Naive thymus-derived CD8-positive, alpha-beta T cell (primary cell): Measurements from ENCODE around the gene HOXB5. TPM values are rescaled to one million over a fixed set of nuclear protein-coding genes. Genes with fewer than 3 reads are reported as not detected.
A peak's percentile ranks its signal among the peaks of the same experiment; 100 is the strongest.

Experiments
- ATAC-seq, 2 donors: fragments of 150-1000 bp; cut with Tn5 transposase in 1 of 2; sonication (Bioruptor Pico), chemical (Tn5 transposase) in 1 of 2; 1 replicate in 1 of 2; 2 replicates in 1 of 2; pipeline ENCODE4 v1.10.0; 2021; ENCODE audit warnings: mild to moderate bottlenecking in 2 of 2, moderate library complexity in 2 of 2
- POLR2A ChIA-PET: fragments of 350-600 bp; sonication (Branson Sonifier 250); formaldehyde crosslinking; loops from one replicate; lab custom pipeline; 2021; ENCODE audit warnings: antibody characterized with exemption; lab: Charles Lee
- DNase-seq, 10 donors: peaks; one replicate each; pipeline versions ENCODE4 v3.0.0 to v3.0.0-alpha.2; 2020 to 2022
- H3K27ac Mint-ChIP-seq, 10 donors: one replicate each; pipeline ENCODE4 v1.8.0; 2020 to 2022; ENCODE audit warnings: mild to moderate bottlenecking in 10 of 10, mixed read lengths in 10 of 10, moderate library complexity in 4 of 10, inconsistent platforms in 1 of 10
- H3K27me3 Mint-ChIP-seq, 5 donors: one replicate each; pipeline ENCODE4 v1.8.0; 2021 to 2022; ENCODE audit warnings: mixed read lengths in 5 of 5
- H3K36me3 Mint-ChIP-seq, 3 donors: one replicate each; pipeline ENCODE4 v1.8.0; 2020 to 2022; ENCODE audit warnings: mixed read lengths in 3 of 3, mild to moderate bottlenecking in 2 of 3, inconsistent platforms in 1 of 3
- H3K4me1 Mint-ChIP-seq, 4 donors: one replicate each; pipeline ENCODE4 v1.8.0; 2021 to 2022; ENCODE audit warnings: mixed read lengths in 4 of 4
- H3K4me3 Mint-ChIP-seq, 10 donors: one replicate each; pipeline ENCODE4 v1.8.0; 2020 to 2022; ENCODE audit warnings: mild to moderate bottlenecking in 10 of 10, mixed read lengths in 10 of 10, moderate library complexity in 6 of 10, inconsistent platforms in 1 of 10
- H3K9me3 Mint-ChIP-seq, 9 donors: one replicate each; pipeline ENCODE4 v1.8.0; 2020 to 2022; ENCODE audit warnings: mixed read lengths in 9 of 9, mild to moderate bottlenecking in 3 of 9, inconsistent platforms in 1 of 9, moderate library complexity in 1 of 9
- polyA plus RNA-seq, 3 donors: library from polyadenylated mRNA; unstranded; fragments of 300-500 nt; fragmentation: Illumina TruSeq; gene quantifications; one replicate each; pipeline ENCODE4 v1.2.3, GENCODE V29; 2021
- total RNA-seq, 8 experiments: library from RNA in 2 of 8; stranded (reverse) in 2 of 8; gene quantifications; one replicate each; pipeline ENCODE4 v1.2.3 and lab custom pipeline; 2021 to 2026

The HOXB5 gene
- total and polyA plus RNA-seq, 5 experiments from 2014 or later: not detected

DNA sequence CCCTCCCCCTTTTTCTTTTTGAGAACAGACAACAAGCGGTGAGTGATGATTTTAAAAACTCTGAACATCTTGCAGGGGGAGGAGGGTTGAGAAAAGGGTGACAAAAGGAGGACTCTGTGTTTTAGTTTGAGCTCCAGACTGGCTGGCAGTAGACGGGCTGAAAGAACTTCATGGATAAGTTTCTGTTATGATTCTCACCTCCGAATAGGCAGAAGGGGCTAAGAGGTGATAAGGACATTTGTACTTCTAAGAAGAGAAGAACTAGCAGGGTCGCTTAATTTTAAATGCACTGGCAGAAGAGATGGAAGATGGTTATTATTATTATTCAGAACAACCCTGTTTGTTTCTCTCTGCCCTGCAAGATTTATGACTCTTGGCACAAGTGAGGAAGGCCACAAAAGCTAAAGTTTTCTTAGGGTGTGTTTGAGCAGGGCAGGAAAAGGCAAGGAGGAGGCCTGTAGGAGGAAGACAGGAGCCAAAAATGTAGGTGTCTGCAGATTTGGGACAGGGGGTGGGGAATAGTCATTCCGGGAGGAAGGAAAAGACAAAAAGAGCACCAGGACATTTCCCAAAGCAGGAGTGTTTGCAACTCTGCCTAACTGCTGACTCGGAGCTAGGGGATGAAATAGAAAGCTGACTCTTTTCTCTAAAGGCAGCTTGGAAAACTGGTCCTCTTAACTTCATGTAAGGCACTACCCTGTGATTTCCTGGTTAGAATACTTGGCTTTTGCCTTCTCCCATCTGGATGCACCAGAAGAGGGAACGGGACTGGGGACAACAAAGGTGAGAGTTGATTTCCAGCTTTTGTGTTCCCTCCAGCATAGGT, 36.8 kb downstream of the HOXB5 start:
- Mint-ChIP-seq H3K9me3 (no peaks in the 10 kb centered on the region), H3K4me3 (peak overlapping the region in 4 of 10 donors; percentile 27 to 86 (median 42)), H3K27ac (peak overlapping the region in 1 of 10 donors; percentile 4), H3K36me3 (no peaks in the 10 kb centered on the region), H3K27me3 (peaks cover 8 to 68% (median 22%) of the 10 kb centered on the region in 5 donors), H3K4me1 (peaks cover 6 to 20% (median 13%) of the 10 kb centered on the region in 4 donors)
- DNase-seq: no peak
- POLR2A ChIA-PET: interaction anchor here (0.7 to 2.0 kb wide), 6 partner anchors 9 to 24 kb away, joined by 3 to 5 read pairs (median 5); no protein-coding TSS in a partner anchor
- ATAC-seq: no peak

DNA sequence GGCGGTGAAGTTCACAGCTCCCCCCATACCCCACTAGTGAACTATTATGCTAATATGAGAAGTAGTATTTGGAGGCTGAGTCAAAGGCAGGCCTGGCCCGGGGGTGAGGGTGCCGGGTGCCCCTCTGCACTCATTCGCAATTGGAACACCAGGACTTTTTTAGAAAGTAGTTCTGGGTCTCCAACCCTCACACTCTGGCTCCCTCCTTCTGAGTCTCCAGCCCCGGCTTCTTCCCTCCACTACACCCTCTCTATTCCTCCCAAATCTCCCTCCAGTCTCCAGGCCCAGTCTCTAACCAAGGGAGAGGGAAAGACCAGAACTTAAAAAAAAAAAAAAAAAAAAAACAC, 37.4 kb downstream of the HOXB5 start:
- POLR2A ChIA-PET: interaction anchor here (0.7 to 2.2 kb wide), 6 partner anchors 10 to 298 kb away, joined by 3 to 12 read pairs (median 4); no protein-coding TSS in a partner anchor
- peak overlapping the region in 9 of 10 donors; percentile 58 to 88 (median 77) for H3K4me3 Mint-ChIP-seq
- ATAC-seq: peak in 1 of 2 donors; percentile 29
- peaks cover 6 to 20% (median 9%) of the 10 kb centered on the region in 4 donors for H3K4me1 Mint-ChIP-seq
- no peaks in the 10 kb centered on the region for H3K36me3 Mint-ChIP-seq
- H3K27ac Mint-ChIP-seq: no peak overlapping the region
- no peaks in the 10 kb centered on the region for H3K9me3 Mint-ChIP-seq
- peaks cover 8 to 68% (median 22%) of the 10 kb centered on the region in 5 donors for H3K27me3 Mint-ChIP-seq
- DNase-seq: no peak

DNA sequence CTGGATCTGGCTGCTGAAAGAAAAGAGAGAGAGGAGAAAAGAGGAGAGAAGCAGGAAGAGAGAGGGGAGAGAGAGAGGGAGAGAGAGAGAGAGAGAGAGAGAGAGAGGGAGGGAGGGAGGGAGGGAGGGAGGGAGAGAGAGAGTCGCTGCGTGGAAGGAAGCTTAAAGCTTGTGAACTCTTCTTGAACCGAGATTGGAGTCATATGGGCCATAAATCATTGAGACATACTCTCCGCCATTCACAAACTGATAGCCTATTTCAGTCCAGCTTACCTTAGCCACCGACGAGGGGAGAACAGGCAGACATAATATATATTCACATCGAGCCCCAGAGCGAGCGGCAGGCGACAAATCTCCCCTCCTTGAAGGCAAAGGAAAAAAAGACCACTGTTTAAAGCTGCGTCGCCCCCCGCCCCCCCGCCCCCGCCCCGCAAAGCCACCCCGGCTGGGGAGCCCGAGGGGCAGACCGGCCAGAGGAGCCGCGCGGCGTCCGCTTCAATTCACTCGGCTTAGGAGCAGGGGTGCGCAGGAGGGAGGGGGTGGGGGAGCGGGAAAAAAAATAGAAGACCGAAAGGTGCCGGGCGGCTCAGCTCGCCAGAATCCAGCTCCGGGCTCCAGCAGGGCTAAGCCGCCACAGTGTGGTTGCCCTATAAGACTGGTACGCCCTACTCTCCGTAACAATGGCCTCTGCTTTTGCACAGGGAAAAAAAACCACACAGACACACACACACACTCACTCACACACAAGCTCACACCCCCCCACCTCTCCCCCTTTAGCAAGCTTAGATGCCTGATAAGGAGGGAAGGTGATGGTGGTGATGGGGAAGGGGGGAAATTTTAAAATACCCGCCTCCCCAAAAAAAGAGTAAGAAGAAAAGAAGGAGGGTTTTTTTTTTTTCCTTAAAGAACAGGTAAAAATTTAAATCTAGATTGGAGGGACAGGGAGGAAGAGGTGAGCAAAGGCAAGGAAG, 38.0 kb downstream of the HOXB5 start:
- H3K4me3 Mint-ChIP-seq: peak overlapping the region; percentile 82 to 97 (median 92)
- ATAC-seq (peak; percentile 73 to 81), DNase-seq (no peak)
- H3K36me3 Mint-ChIP-seq: no peaks in the 10 kb centered on the region
- POLR2A ChIA-PET: interaction anchor here (0.6 to 2.2 kb wide), 8 partner anchors 9 to 409 kb away, joined by 3 to 12 read pairs (median 3); partner anchors contain the start of gene HOXB5
- peaks cover 6 to 20% (median 8%) of the 10 kb centered on the region in 4 donors for H3K4me1 Mint-ChIP-seq
- no peaks in the 10 kb centered on the region for H3K9me3 Mint-ChIP-seq
- H3K27me3 Mint-ChIP-seq: peaks cover 8 to 68% (median 22%) of the 10 kb centered on the region in 5 donors
- H3K27ac Mint-ChIP-seq: peak overlapping the region in 9 of 10 donors; percentile 35 to 96 (median 78)

DNA sequence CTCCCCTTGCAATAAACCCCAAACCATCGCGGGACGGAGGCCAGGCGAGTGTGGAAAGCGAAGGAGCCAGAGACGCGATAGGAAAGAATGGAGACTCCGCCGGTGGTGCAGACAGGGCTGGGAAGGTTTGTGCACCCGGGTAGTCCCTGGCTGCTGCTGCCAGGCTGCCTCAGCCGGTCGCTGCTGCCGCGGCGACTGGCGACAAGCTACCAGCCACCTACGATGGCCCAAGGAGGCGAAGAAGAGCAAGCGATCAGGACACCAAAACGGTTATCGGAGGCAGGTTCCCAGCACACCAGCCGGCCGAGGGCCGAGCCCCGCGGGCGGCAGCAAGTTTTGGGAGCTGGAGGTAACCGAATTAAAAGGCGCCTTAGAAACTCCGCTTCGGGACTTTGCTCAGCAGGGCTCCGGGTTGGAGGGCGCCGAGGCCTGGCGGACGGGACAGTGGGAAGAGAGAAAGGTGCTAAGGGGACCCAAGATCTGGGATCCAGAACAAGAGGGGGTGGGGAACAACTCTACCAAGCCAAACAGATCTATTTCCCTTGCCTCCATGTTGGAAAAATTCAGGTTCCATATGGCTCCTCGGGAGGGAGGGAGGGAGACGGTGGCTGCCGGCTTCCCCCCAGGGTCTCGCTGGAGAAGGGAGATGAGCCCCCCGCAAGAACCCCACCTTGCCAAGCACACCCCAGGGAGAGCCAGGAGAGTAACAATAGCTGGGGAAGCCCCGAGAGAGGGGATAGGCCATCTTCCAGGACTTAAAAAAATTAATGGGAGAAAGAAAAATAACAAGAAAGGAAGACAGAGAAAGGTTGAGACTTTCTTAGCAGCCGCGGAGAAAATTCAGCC, 38.9 kb downstream of the HOXB5 start:
- peaks cover 0 to 2% (median 0%) of the 10 kb centered on the region in 3 donors for H3K36me3 Mint-ChIP-seq
- H3K4me1 Mint-ChIP-seq: peaks cover 7 to 20% (median 9%) of the 10 kb centered on the region in 4 donors
- POLR2A ChIA-PET: interaction anchor here (0.6 to 2.2 kb wide), 4 partner anchors 8 to 408 kb away, joined by 3 to 12 read pairs (median 4); no protein-coding TSS in a partner anchor
- peak overlapping the region; percentile 82 to 97 (median 92) for H3K4me3 Mint-ChIP-seq
- H3K27me3 Mint-ChIP-seq: peaks cover 8 to 67% (median 22%) of the 10 kb centered on the region in 5 donors
- ATAC-seq: no peak
- no peaks in the 10 kb centered on the region for H3K9me3 Mint-ChIP-seq
- no peak for DNase-seq
- H3K27ac Mint-ChIP-seq: peak overlapping the region in 5 of 10 donors; percentile 45 to 93 (median 79)

DNA sequence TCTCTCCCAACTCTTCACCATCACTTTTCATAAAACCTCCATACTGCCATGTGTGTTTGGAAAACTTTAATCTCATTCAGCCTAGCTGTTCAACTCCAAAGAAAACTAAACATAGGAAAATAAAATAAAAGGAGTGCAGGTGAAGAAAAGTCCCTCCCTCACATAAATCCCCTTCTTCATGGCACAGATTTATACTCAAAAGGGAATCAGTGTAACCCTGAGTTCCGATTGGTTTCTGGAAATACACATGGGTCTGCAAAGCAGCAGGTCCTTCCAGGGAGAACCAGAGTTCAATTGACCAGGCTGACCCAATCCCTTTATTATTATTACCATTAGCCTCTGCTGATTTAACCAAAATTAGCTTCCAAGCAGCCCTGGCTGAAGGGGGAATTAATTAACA, 39.8 kb downstream of the HOXB5 start:
- peak overlapping the region in 2 of 10 donors; percentile 19 to 79 for H3K27ac Mint-ChIP-seq
- DNase-seq: no peak
- peaks cover 7 to 59% (median 20%) of the 10 kb centered on the region in 5 donors for H3K27me3 Mint-ChIP-seq
- POLR2A ChIA-PET: interaction anchor here (2.2 kb wide), 1 partner anchor 12 kb away, joined by 12 read pairs; no protein-coding TSS in a partner anchor
- H3K4me3 Mint-ChIP-seq: peak overlapping the region in 1 of 10 donors; percentile 86
- peaks cover 0 to 2% (median 0%) of the 10 kb centered on the region in 3 donors for H3K36me3 Mint-ChIP-seq
- no peaks in the 10 kb centered on the region for H3K9me3 Mint-ChIP-seq
- peaks cover 7 to 20% (median 9%) of the 10 kb centered on the region in 4 donors for H3K4me1 Mint-ChIP-seq
- ATAC-seq: no peak

DNA sequence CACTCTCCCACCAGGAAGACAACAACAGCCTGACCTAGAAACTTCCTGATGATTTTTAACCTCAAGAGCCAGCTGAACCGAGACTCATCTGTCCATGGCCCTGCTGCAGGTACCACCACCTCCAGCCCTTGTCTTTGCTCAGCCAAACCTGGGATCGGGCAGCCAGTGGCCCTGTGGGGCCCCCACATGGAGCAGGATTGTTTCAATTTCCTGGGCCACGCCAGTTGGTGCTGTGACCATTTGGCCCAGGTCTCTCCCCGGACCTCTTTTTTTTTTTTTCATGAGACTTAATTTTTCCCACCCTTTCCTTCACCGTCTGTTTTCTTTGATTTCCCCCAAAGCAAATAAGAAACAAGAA, 40.4 kb downstream of the HOXB5 start:
- Mint-ChIP-seq H3K27me3 (peaks cover 7 to 52% (median 16%) of the 10 kb centered on the region in 5 donors), H3K36me3 (peaks cover 0 to 2% (median 0%) of the 10 kb centered on the region in 3 donors), H3K4me1 (peaks cover 8 to 20% (median 15%) of the 10 kb centered on the region in 4 donors), H3K9me3 (no peaks in the 10 kb centered on the region), H3K4me3 (no peak overlapping the region), H3K27ac (peak overlapping the region in 1 of 10 donors; percentile 4)
- POLR2A ChIA-PET: no interaction called here
- no peak for DNase-seq
- no peak for ATAC-seq

DNA sequence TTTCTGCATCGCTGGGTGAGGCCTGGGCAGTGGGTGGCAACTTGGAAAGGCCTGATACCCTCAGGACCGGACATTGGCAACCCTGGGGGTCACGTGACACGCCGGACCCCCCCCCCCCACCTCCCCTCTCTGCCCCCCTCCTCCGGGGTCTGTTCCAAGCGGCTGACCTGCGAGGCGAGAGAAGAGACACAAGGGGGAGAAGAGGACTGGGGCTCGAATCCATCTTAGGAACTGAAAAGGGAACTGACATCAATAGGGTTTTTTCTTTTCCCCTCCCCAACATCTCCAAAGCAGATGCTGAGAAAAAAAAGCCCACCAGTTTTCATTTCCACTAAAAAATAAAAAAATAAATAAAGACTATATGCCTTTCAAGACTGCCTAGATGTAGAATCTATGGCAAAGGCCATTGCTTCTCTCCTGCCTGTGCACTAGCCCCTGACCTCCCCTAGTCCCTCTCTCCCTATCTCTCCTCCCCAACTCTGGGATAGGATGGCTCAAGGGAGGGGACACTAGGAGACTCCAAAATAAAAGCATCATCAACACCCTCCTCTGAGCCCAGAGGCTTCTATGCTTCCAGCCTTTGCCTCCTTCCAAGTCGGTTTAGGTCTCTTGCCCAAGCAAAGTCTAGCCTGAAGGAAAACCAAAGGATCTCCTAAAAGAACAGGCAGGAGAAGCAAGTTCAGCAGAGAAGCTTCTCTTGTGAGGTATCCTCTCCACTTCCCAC, 41.0 kb downstream of the HOXB5 start:
- no peak overlapping the region for H3K4me3 Mint-ChIP-seq
- H3K9me3 Mint-ChIP-seq: no peaks in the 10 kb centered on the region
- peaks cover 0 to 2% (median 0%) of the 10 kb centered on the region in 3 donors for H3K36me3 Mint-ChIP-seq
- H3K27ac Mint-ChIP-seq: no peak overlapping the region
- POLR2A ChIA-PET: interaction anchor here (0.9 kb wide), 1 partner anchor 13 kb away, joined by 3 read pairs; no protein-coding TSS in a partner anchor
- DNase-seq: no peak
- ATAC-seq: no peak
- H3K27me3 Mint-ChIP-seq: peaks cover 7 to 47% (median 15%) of the 10 kb centered on the region in 5 donors
- peaks cover 10 to 25% (median 20%) of the 10 kb centered on the region in 4 donors for H3K4me1 Mint-ChIP-seq

DNA sequence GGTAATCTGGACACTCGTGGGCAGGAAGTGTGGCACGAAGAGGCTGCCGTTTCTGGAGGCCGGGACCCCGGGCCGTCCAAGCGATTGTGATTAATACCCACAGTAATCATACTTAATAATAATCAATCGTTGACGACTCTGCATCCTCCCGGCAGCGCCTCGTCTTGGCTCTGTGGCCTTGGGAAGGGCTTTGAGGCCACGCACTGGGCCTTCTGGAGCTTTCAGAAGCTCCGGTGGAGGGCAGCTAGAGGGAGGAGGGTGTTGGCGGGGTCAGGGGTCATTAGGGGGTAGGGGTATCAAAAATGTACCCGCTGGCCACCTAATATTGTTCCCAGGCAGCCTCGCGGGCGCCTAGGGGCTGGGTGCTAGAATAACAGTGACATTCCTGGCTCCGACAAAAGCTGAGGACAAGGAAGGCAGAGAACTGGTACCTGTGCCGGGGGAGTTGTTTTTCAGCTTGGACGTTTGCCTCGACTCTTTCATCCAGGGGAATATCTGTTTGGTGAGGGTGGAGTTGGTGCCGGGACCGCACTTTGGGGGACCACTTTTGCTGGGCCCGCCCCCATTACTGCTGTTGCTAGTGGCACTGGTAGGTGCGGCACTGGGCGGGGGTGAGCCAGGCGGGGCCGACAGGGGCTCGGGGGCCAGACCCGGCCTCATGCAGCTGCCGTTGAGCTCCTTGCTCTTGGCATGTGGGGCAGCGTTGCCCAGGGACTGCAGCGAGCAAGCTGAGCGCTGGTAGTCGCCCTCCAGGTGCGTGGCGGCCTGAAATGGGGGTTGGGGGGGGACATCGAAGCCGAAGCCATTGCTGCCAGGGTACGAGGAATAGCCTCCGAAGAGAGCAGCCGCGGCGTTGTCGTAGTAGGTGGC, 41.7 kb downstream of the HOXB5 start:
- Mint-ChIP-seq H3K36me3 (peaks cover 0 to 2% (median 0%) of the 10 kb centered on the region in 3 donors), H3K4me1 (peaks cover 11 to 30% (median 26%) of the 10 kb centered on the region in 4 donors), H3K27me3 (peaks cover 5 to 43% (median 11%) of the 10 kb centered on the region in 5 donors), H3K27ac (no peak overlapping the region), H3K4me3 (no peak overlapping the region), H3K9me3 (no peaks in the 10 kb centered on the region)
- DNase-seq (no peak), ATAC-seq (no peak)
- POLR2A ChIA-PET: interaction anchor here (0.9 kb wide), 1 partner anchor 12 kb away, joined by 3 read pairs; no protein-coding TSS in a partner anchor

DNA sequence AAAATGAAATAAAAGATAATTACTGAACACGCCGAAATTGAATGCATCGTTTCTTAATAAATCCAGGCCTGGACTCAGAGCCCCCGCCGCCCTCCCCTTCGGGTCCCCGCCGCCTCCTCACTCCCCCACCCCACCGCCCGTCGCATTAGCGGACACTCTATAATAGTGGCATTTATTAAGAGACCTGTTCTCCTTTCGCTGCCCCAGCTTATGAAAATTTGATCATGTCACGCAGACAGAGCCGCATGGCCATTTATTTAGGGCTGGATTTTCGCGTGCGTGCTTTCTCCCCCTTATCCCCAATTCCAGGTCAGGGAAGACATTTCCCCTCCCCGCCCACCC, 42.4 kb downstream of the HOXB5 start:
- no peak overlapping the region for H3K27ac Mint-ChIP-seq

More for the DNA sequence above, 42.4 kb downstream of the HOXB5 start:
- Mint-ChIP-seq H3K4me1 (peaks cover 13 to 35% (median 29%) of the 10 kb centered on the region in 4 donors), H3K36me3 (peaks cover 0 to 2% (median 0%) of the 10 kb centered on the region in 3 donors), H3K4me3 (no peak overlapping the region), H3K27me3 (peaks cover 1 to 40% (median 10%) of the 10 kb centered on the region in 5 donors), H3K9me3 (no peaks in the 10 kb centered on the region)
- POLR2A ChIA-PET: interaction anchor here (0.9 kb wide), 1 partner anchor 10 kb away, joined by 3 read pairs; no protein-coding TSS in a partner anchor
- DNase-seq (no peak), ATAC-seq (no peak)
